Measurements from ENCODE around the gene FDXR.
A peak's percentile ranks its signal among the peaks of the same experiment; 100 is the strongest.

FDXR gene

GRCh38 chr17:74842599-74843351, 30.0 kb downstream of the FDXR start:
- Histone ChIP-seq H3K36me3 (ENCODE audit: control insufficient read depth in 2 of 2, insufficient read depth in 2 of 2, low read length in 2 of 2) (no peaks in the 10 kb centered on the region), H3K9me3 (ENCODE audit: control insufficient read depth in 2 of 2, low read length in 2 of 2) (no peaks in the 10 kb centered on the region), H3K9ac (ENCODE audit: low read length in 2 of 2) (no peak overlapping the region), H3K4me1 (ENCODE audit: control insufficient read depth, insufficient read depth, low read length) (peaks cover 30% of the 10 kb centered on the region), H3K4me3 (ENCODE audit: low read length in 2 of 2) (peak overlapping the region in 1 of 2 donors; percentile 67), H3K27me3 (ENCODE audit: control insufficient read depth in 1 of 2, insufficient read depth in 2 of 2, low read length in 2 of 2) (peaks cover 6 to 18% of the 10 kb centered on the region in 2 donors), H3K27ac (ENCODE audit: low read length) (no peak overlapping the region)

DNA sequence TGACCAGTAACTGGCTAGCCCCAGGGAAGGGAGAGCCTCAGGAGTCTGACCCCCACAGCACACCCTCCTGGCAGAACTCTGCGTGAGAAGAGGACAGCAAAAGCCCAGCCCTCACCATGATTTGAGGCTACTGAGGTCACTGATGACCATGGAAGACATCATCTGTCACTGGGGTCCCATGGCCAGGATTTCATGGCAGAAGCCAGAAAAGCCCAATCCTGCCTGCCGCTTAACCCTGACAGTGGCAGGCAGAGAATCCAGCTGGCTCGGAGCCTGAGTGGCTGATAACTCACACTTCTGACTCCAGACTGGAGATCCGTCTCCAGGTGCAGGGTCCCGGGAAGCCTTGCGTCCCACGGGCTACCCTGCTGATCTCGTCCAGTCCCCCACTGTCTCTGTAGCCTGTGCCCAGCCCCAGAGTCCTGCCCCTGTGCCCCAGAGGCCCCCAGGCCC, 30.6 kb downstream of the FDXR start:
- peaks cover 6 to 18% of the 10 kb centered on the region in 2 donors for H3K27me3 ChIP-seq (ENCODE audit: control insufficient read depth in 1 of 2, insufficient read depth in 2 of 2, low read length in 2 of 2)
- peaks cover 30% of the 10 kb centered on the region for H3K4me1 ChIP-seq (ENCODE audit: control insufficient read depth, insufficient read depth, low read length)
- no peak overlapping the region for H3K27ac ChIP-seq (ENCODE audit: low read length)
- no peaks in the 10 kb centered on the region for H3K9me3 ChIP-seq (ENCODE audit: control insufficient read depth in 2 of 2, low read length in 2 of 2)
- H3K9ac ChIP-seq (ENCODE audit: low read length in 2 of 2), result peak overlapping the region in 1 of 2 donors; percentile 42
- peak overlapping the region in 1 of 2 donors; percentile 67 for H3K4me3 ChIP-seq (ENCODE audit: low read length in 2 of 2)
- H3K36me3 ChIP-seq (ENCODE audit: control insufficient read depth in 2 of 2, insufficient read depth in 2 of 2, low read length in 2 of 2), result no peaks in the 10 kb centered on the region

- Histone ChIP-seq H3K27ac (ENCODE audit: low read length) (peak overlapping the region; percentile 31), H3K27me3 (ENCODE audit: control insufficient read depth in 1 of 2, insufficient read depth in 2 of 2, low read length in 2 of 2) (peaks cover 3 to 16% of the 10 kb centered on the region in 2 donors), H3K9ac (ENCODE audit: low read length in 2 of 2) (no peak overlapping the region), H3K4me3 (ENCODE audit: low read length in 2 of 2) (no peak overlapping the region), H3K36me3 (ENCODE audit: control insufficient read depth in 2 of 2, insufficient read depth in 2 of 2, low read length in 2 of 2) (peaks cover 0 to 1% of the 10 kb centered on the region in 2 donors), H3K4me1 (ENCODE audit: control insufficient read depth, insufficient read depth, low read length) (peaks cover 30% of the 10 kb centered on the region), H3K9me3 (ENCODE audit: control insufficient read depth in 2 of 2, low read length in 2 of 2) (no peaks in the 10 kb centered on the region)
These were observed 31.7 kb downstream of the FDXR start for GRCh38 chr17:74840989-74841666.

DNA sequence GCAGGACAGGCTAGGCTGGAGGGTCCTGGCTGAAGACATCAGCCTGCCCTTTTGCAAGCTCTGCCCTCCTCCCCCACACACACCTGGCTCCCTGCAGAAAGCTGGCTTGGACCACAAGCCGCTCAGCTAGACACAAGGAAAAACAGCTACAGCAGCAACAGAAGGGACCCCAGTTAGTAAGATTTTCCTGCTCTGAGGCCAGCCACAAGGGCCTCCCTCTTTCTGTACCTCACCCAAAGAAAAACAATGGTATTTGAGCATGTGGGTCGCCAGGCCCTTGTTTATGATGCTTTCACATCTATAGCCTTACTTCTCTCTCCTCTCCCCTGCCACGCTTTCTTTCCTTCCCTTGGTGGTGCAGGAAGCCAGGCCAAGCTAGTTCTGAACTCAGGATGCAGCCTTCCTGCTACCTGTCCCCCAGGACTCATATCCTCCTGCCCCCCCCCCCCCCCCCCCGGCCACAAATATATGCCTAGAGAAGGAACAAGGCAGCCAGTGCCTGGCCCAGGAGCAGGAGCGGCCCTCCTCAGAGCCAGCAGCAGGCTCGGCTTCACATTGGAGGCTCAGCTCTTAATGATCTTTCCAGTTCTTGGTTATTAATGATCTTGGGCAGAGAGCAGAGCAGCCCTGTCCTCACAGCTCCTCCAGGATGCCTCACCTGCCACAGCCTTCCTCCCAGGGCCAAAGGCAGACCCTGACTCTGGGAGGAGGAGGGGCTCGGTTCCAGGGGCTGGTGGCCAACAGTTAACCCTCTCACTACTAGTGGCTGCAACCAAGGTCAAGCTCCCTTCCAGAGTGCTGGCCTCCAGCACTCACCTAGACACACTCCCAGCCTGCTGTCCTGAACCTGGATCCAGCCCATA, 32.6 kb downstream of the FDXR start:
- H3K4me1 ChIP-seq (ENCODE audit: control insufficient read depth, insufficient read depth, low read length), result peaks cover 30% of the 10 kb centered on the region
- H3K27ac ChIP-seq (ENCODE audit: low read length), result no peak overlapping the region
- H3K36me3 ChIP-seq (ENCODE audit: control insufficient read depth in 2 of 2, insufficient read depth in 2 of 2, low read length in 2 of 2), result peaks cover 0 to 2% of the 10 kb centered on the region in 2 donors
- H3K4me3 ChIP-seq (ENCODE audit: low read length in 2 of 2), result no peak overlapping the region
- H3K9ac ChIP-seq (ENCODE audit: low read length in 2 of 2), result peak overlapping the region in 1 of 2 donors; percentile 10
- H3K27me3 ChIP-seq (ENCODE audit: control insufficient read depth in 1 of 2, insufficient read depth in 2 of 2, low read length in 2 of 2), result peaks cover 3 to 15% of the 10 kb centered on the region in 2 donors
- H3K9me3 ChIP-seq (ENCODE audit: control insufficient read depth in 2 of 2, low read length in 2 of 2), result no peaks in the 10 kb centered on the region

GRCh38 chr17:74838274-74838673, 34.5 kb downstream of the FDXR start:
- no peak overlapping the region for H3K9ac ChIP-seq (ENCODE audit: low read length in 2 of 2)
- H3K27me3 ChIP-seq (ENCODE audit: control insufficient read depth in 1 of 2, insufficient read depth in 2 of 2, low read length in 2 of 2), result peaks cover under 1 to 7% of the 10 kb centered on the region in 2 donors
- peaks cover 0 to 2% of the 10 kb centered on the region in 2 donors for H3K36me3 ChIP-seq (ENCODE audit: control insufficient read depth in 2 of 2, insufficient read depth in 2 of 2, low read length in 2 of 2)
- H3K27ac ChIP-seq (ENCODE audit: low read length), result no peak overlapping the region
- peaks cover 30% of the 10 kb centered on the region for H3K4me1 ChIP-seq (ENCODE audit: control insufficient read depth, insufficient read depth, low read length)
- no peak overlapping the region for H3K4me3 ChIP-seq (ENCODE audit: low read length in 2 of 2)
- no peaks in the 10 kb centered on the region for H3K9me3 ChIP-seq (ENCODE audit: control insufficient read depth in 2 of 2, low read length in 2 of 2)

DNA sequence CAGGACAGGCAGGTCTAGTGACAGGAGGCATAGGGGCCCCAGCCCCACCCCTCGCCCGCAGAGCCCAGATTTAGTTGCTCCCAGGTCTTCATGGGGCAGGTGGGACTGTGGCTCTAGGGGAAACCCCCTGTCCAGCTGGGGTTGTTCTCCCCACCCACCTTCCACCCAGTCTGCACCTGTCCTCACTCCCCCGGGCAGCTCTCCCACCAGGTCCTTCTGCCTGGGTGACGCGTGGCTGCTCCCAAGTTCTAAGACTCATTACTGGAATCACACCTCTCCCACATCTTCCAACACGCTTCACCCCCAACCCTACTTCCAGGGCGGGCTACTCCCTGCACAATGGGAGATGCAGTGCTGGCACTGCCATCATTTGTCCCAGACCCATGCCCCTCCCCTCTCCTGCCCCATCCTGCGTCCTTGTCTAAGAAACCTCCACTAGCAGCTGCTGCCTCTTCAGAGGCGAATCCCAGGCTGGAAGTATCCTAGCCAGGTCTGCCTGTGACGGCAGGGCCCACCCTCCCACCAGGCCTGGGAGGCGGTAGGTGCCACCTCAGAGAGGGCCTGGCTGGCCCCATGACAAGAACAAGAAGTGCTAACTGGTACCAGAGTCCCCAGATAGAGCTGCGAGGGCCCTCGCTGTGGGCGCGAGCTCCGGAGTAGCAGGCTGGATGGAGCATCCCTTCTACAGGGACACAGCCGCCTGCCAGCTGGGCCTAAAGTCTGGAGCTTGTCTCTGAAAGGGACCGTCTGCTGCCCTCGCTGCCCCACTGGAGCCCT, 35.9 kb downstream of the FDXR start:
- Histone ChIP-seq H3K9ac (ENCODE audit: low read length in 2 of 2) (no peak overlapping the region), H3K27ac (ENCODE audit: low read length) (no peak overlapping the region), H3K4me3 (ENCODE audit: low read length in 2 of 2) (no peak overlapping the region), H3K36me3 (ENCODE audit: control insufficient read depth in 2 of 2, insufficient read depth in 2 of 2, low read length in 2 of 2) (peaks cover 0 to 2% of the 10 kb centered on the region in 2 donors), H3K9me3 (ENCODE audit: control insufficient read depth in 2 of 2, low read length in 2 of 2) (no peaks in the 10 kb centered on the region), H3K4me1 (ENCODE audit: control insufficient read depth, insufficient read depth, low read length) (peaks cover 21% of the 10 kb centered on the region), H3K27me3 (ENCODE audit: control insufficient read depth in 1 of 2, insufficient read depth in 2 of 2, low read length in 2 of 2) (no peaks in the 10 kb centered on the region)

DNA sequence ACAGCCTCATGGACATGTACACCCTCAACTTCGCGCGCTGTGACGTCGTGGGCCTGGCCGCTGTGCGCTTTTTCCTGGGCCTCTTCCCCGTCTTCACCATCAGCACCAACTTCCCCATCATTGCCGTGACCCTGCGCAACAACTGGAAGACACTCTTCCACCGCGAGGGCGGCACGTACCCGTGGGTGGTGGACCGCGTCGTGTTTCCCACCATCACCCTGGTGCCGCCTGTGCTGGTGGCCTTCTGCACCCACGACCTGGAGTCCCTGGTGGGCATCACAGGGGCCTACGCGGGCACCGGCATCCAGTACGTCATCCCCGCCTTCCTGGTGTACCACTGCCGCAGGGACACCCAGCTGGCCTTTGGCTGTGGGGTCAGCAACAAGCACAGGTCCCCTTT, 36.6 kb downstream of the FDXR start:
- H3K9ac ChIP-seq (ENCODE audit: low read length in 2 of 2), result no peak overlapping the region
- no peaks in the 10 kb centered on the region for H3K27me3 ChIP-seq (ENCODE audit: control insufficient read depth in 1 of 2, insufficient read depth in 2 of 2, low read length in 2 of 2)
- H3K36me3 ChIP-seq (ENCODE audit: control insufficient read depth in 2 of 2, insufficient read depth in 2 of 2, low read length in 2 of 2), result peaks cover 0 to 2% of the 10 kb centered on the region in 2 donors
- H3K4me3 ChIP-seq (ENCODE audit: low read length in 2 of 2), result no peak overlapping the region
- no peak overlapping the region for H3K27ac ChIP-seq (ENCODE audit: low read length)
- peaks cover 16% of the 10 kb centered on the region for H3K4me1 ChIP-seq (ENCODE audit: control insufficient read depth, insufficient read depth, low read length)
- H3K9me3 ChIP-seq (ENCODE audit: control insufficient read depth in 2 of 2, low read length in 2 of 2), result no peaks in the 10 kb centered on the region

DNA sequence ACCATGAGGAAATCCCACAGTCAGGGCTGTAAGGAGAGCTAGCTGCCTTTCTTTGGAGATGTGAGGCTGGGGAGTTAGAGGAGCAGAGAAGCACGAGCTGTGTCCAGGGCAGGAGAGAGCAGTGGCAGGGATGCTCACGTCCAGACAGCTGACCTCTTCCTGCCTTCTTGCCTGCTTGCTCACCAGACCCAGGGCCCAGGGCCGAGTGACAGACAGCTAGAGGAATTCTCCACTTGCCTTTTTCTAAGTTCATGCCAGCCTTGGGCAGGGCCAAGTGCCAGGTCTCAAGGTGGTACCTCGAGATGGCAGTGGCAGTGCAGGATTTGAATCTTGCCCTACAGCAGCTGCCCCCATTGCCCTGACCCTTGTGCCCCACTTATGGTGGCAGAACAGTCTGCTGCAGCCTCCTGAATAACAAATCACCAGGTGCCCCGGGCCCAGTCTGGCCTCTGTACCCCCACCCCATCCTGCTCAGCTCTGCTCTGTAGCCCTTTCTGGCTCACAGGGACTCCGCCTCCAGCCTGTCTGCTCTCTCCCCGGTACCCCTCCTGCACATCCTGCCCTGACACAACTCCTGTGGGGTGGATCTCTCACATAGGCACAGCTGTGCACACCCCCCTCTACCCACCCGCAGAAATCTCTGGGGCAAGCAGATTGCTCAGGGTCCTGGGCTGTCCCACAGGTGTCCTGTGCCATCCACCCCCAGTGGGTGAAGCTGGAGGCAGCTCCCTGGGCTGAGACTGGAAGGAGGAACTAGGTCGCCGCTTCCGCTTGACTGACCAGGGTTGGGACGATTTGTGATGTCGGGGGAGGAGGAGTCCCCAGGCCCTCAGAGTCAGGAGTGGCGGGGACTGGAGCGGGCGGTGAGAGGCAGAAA, 39.1 kb downstream of the FDXR start:
- Histone ChIP-seq H3K27ac (ENCODE audit: low read length) (no peak overlapping the region), H3K4me1 (ENCODE audit: control insufficient read depth, insufficient read depth, low read length) (no peaks in the 10 kb centered on the region), H3K9me3 (ENCODE audit: control insufficient read depth in 2 of 2, low read length in 2 of 2) (no peaks in the 10 kb centered on the region), H3K4me3 (ENCODE audit: low read length in 2 of 2) (no peak overlapping the region), H3K36me3 (ENCODE audit: control insufficient read depth in 2 of 2, insufficient read depth in 2 of 2, low read length in 2 of 2) (peaks cover 0 to 4% of the 10 kb centered on the region in 2 donors), H3K9ac (ENCODE audit: low read length in 2 of 2) (no peak overlapping the region), H3K27me3 (ENCODE audit: control insufficient read depth in 1 of 2, insufficient read depth in 2 of 2, low read length in 2 of 2) (no peaks in the 10 kb centered on the region)

GRCh38 chr17:74832421-74832820, 40.4 kb downstream of the FDXR start:
- Histone ChIP-seq H3K4me1 (ENCODE audit: control insufficient read depth, insufficient read depth, low read length) (no peaks in the 10 kb centered on the region), H3K27me3 (ENCODE audit: control insufficient read depth in 1 of 2, insufficient read depth in 2 of 2, low read length in 2 of 2) (no peaks in the 10 kb centered on the region), H3K27ac (ENCODE audit: low read length) (no peak overlapping the region), H3K9me3 (ENCODE audit: control insufficient read depth in 2 of 2, low read length in 2 of 2) (no peaks in the 10 kb centered on the region), H3K36me3 (ENCODE audit: control insufficient read depth in 2 of 2, insufficient read depth in 2 of 2, low read length in 2 of 2) (peaks cover 0 to 6% of the 10 kb centered on the region in 2 donors), H3K9ac (ENCODE audit: low read length in 2 of 2) (no peak overlapping the region), H3K4me3 (ENCODE audit: low read length in 2 of 2) (no peak overlapping the region)
